H1 (cell line): ENCODE measurements around the gene MMP15. TPM values are rescaled to one million over a fixed set of nuclear protein-coding genes. Genes with fewer than 3 reads are reported as not detected.

Experiments
- CREB1 ChIP-seq: IDR thresholded peaks from 2 replicates; pipeline ENCODE4 v1.6.1; 2012; ENCODE audit warnings: inconsistent platforms
- GTF2F1 ChIP-seq: IDR thresholded peaks from 2 replicates; pipeline ENCODE4 v1.6.1; 2012; ENCODE audit warnings: low read depth, low read length, improper control_type of control experiment, borderline replicate concordance
- HDAC2 ChIP-seq, 2 experiments: fragments of 300-600 bp in 1 of 2; sonication (generic) in 1 of 2; IDR thresholded peaks; 2 replicates each; pipeline ENCODE4 v1.6.1; 2011 to 2012; ENCODE audit warnings: low read depth in 2 of 2, low read length in 2 of 2, mild to moderate bottlenecking in 2 of 2, moderate library complexity in 2 of 2, borderline replicate concordance in 1 of 2, inconsistent platforms in 1 of 2
- JUN ChIP-seq: IDR thresholded peaks from 2 replicates; pipeline ENCODE4 v1.6.1; 2011; ENCODE audit warnings: low read depth, mild to moderate bottlenecking, improper control_type of control experiment, low read length
- JUND ChIP-seq: IDR thresholded peaks from 2 replicates; pipeline ENCODE4 v1.6.1; 2011; ENCODE audit warnings: mild to moderate bottlenecking, improper control_type of control experiment, low read length
- TAF7 ChIP-seq: optimal IDR thresholded peaks from 2 replicates; pipeline ENCODE3; 2011; ENCODE audit warnings: low read depth, mild to moderate bottlenecking, inconsistent platforms, low read length, moderate library complexity, borderline replicate concordance
- YY1 ChIP-seq: IDR thresholded peaks from 2 replicates; pipeline ENCODE4 v1.6.1; 2011; ENCODE audit warnings: low read depth, mild to moderate bottlenecking, low read length
- polyA plus RNA-seq, 7 experiments: library from polyadenylated mRNA; depleted of rRNA in 3 of 7; stranded (reverse) in 5 of 7; unstranded in 2 of 7; fragments of >200 nt in 5 of 7; fragments of 200-250 nt in 2 of 7; gene quantifications; 1 replicate in 5 of 7; 2 replicates in 1 of 7; 4 replicates in 1 of 7; pipeline versions ENCODE4 v1.2.1 to v1.2.3, GENCODE V29; 2011 to 2013; ENCODE audit warnings: missing spikeins in 2 of 7, mixed read lengths in 2 of 7
- total RNA-seq: library from RNA; stranded (reverse); fragmentation: NEBNext Ultra II Directional; extraction: Animal tissue kit (Norgen Biotek cat#: 25700); gene quantifications from 2 replicates; pipeline ENCODE4 v1.2.1, GENCODE V29; 2021

Gene MMP15
- total and polyA plus RNA-seq, 2 of the 8 experiments (the other 6 are each of a cell fraction or from before 2014, with no cell fraction given): 38.5 to 42.2 TPM

DNA sequence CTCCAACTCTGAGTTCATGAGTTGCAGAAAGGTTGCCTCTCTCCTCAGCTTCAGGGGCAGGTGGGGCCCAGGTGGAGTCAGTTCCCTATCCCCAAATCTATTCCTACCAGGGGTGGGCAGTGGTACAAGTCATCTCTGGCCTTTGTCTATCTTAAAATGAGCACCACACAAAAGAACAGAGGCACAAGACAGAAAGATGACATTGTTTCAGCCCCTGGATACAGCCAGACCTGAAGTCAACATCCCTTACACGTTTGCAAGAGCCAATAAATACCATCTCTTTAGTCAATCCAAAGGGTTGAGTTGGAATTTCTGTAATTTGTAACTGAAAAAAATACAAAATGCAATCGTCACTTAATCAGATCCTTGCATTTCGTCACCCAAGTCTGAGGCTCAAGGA, 32.2 kb downstream of the MMP15 start (continued):
- TF ChIP-seq TAF7: no peak
- TF ChIP-seq JUND: no peak
- no peak for TF ChIP-seq CREB1
- TF ChIP-seq JUN: no peak
- TF ChIP-seq HDAC2 (IDR thresholded peaks at IDR 0.05; ENCODE audit: borderline replicate concordance in 1 of 2, low read depth in 2 of 2, low read length in 2 of 2): no peak
- TF ChIP-seq YY1: no peak
- TF ChIP-seq GTF2F1: no peak
